ENCODE data around the gene EAF1. TPM values are rescaled to one million over a fixed set of nuclear protein-coding genes. Genes with fewer than 3 reads are reported as not detected.
A peak's percentile ranks its signal among the peaks of the same experiment; 100 is the strongest.
"Not testable (repeated sequence)": the region's sequence is repeated elsewhere in the genome, so short reads cannot be mapped to it uniquely, and the experiment has no call there.

Gene EAF1
- total and polyA plus RNA-seq, 12 donors = 2.6 to 30.6 (median 20.3) TPM

GRCh38 chr3:15390460-15390859 lies 36.9 kb upstream of the EAF1 start:
- no peak overlapping the region for H3K4me3 ChIP-seq
- no peak overlapping the region for H3K27ac ChIP-seq
- no peak for DNase-seq
- 48 to 75% (median 59%) methylated on average over 6 of the region's 6 CpGs for WGBS, 4 donors
- H3K36me3 ChIP-seq (replicated peaks in 1 of 2) = no peaks in the 10 kb centered on the region
- no peaks in the 10 kb centered on the region for H3K27me3 ChIP-seq
- intact Hi-C loops (cut with DNase I) = no loop called here
- TF ChIP-seq POLR2A (IDR thresholded peaks at IDR 0.05) = no peak
- TF ChIP-seq, protein P1, sequence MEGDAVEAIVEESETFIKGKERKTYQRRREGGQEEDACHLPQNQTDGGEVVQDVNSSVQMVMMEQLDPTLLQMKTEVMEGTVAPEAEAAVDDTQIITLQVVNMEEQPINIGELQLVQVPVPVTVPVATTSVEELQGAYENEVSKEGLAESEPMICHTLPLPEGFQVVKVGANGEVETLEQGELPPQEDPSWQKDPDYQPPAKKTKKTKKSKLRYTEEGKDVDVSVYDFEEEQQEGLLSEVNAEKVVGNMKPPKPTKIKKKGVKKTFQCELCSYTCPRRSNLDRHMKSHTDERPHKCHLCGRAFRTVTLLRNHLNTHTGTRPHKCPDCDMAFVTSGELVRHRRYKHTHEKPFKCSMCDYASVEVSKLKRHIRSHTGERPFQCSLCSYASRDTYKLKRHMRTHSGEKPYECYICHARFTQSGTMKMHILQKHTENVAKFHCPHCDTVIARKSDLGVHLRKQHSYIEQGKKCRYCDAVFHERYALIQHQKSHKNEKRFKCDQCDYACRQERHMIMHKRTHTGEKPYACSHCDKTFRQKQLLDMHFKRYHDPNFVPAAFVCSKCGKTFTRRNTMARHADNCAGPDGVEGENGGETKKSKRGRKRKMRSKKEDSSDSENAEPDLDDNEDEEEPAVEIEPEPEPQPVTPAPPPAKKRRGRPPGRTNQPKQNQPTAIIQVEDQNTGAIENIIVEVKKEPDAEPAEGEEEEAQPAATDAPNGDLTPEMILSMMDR (IDR thresholded peaks at IDR 0.05) = no peak
- H3K4me1 ChIP-seq (replicated peaks in 1 of 2) = peaks cover 19 to 24% of the 10 kb centered on the region in 2 donors
- peaks cover 0 to 4% (median 0%) of the 10 kb centered on the region in 3 donors for H3K9me3 ChIP-seq (replicated peaks in 1 of 3)

- Histone ChIP-seq H3K4me1 (replicated peaks in 1 of 2) (peaks cover 17 to 22% of the 10 kb centered on the region in 2 donors), H3K36me3 (replicated peaks in 1 of 2) (no peaks in the 10 kb centered on the region), H3K4me3 (no peak overlapping the region), H3K27ac (no peak overlapping the region), H3K27me3 (no peaks in the 10 kb centered on the region), H3K9me3 (replicated peaks in 1 of 3) (peaks cover 0 to 4% (median 0%) of the 10 kb centered on the region in 3 donors)
- WGBS, 4 donors = 74 to 84% (median 78%) methylated on average over 5 of the region's 5 CpGs
- TF ChIP-seq, protein P1 (IDR thresholded peaks at IDR 0.05) = no peak
- no peak for TF ChIP-seq POLR2A (IDR thresholded peaks at IDR 0.05)
- no peak for DNase-seq
- intact Hi-C loops (cut with DNase I) = no loop called here
These were observed 36.4 kb upstream of the EAF1 start for GRCh38 chr3:15391007-15391406.

DNA sequence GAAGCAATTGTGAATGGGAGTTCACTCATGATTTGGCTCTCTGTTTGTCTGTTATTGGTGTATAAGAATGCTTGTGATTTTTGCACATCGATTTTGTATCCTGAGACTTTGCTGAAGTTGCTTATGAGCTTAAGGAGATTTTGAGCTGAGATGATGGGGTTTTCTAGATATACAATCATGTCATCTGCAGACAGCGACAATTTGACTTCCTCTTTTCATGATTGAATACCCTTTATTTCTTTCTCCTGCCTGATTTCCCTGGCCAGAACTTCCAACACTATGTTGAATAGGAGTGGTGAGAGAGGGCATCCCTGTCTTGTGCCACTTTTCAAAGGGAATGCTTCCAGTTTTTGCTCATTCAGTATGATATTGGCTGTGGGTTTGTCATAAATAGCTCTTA lies 34.1 kb upstream of the EAF1 start:
- H3K36me3 ChIP-seq (replicated peaks in 1 of 2); H3K27me3 ChIP-seq; H3K4me1 ChIP-seq (replicated peaks in 1 of 2); H3K9me3 ChIP-seq (replicated peaks in 1 of 3); H3K27ac ChIP-seq; intact Hi-C loops (cut with DNase I); H3K4me3 ChIP-seq; DNase-seq: not testable (repeated sequence)
- 77 to 91% (median 89%) methylated on average over 2 of the region's 2 CpGs for WGBS, 4 donors

DNA sequence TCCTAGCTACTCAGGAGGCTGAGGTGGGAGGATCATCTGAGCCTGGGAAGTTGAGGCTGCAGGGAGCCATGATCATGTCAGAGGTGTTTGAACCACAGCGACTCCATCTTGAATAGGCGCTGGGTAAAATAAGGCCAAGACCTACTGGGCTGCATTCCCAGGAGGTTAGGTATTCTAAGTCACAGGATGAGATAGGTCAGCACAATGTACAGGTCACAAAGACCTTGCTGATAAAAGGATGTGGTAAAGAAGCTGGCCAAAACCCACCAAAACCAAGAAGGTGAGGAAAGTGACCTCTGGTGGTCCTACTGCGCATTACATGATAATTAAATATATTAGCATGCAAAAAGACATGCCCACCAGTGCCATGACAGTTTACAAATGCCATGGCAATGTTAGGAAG lies 28.7 kb upstream of the EAF1 start:
- 66 to 94% (median 85%) methylated on average over 3 of the region's 3 CpGs for WGBS, 4 donors
- H3K27ac ChIP-seq; intact Hi-C loops (cut with DNase I); H3K4me3 ChIP-seq; H3K4me1 ChIP-seq (replicated peaks in 1 of 2); H3K27me3 ChIP-seq; H3K36me3 ChIP-seq (replicated peaks in 1 of 2); DNase-seq; H3K9me3 ChIP-seq (replicated peaks in 1 of 3): not testable (repeated sequence)
- TF ChIP-seq, protein P1 (IDR thresholded peaks at IDR 0.05) = peak in 4 of 6 experiments; percentile 22 to 61 (median 38)

GRCh38 chr3:15399970-15400369 lies 27.4 kb upstream of the EAF1 start:
- H3K36me3 ChIP-seq (replicated peaks in 1 of 2) = no peaks in the 10 kb centered on the region
- no peak for DNase-seq
- H3K4me3 ChIP-seq = no peak overlapping the region
- TF ChIP-seq, protein P1 (IDR thresholded peaks at IDR 0.05) = no peak
- no peak for TF ChIP-seq POLR2A (IDR thresholded peaks at IDR 0.05)
- H3K27ac ChIP-seq = no peak overlapping the region
- H3K9me3 ChIP-seq (replicated peaks in 1 of 3) = no peaks in the 10 kb centered on the region
- no peaks in the 10 kb centered on the region for H3K27me3 ChIP-seq
- WGBS, 4 donors = 86 to 92% (median 89%) methylated on average over 5 of the region's 5 CpGs
- H3K4me1 ChIP-seq (replicated peaks in 1 of 2) = peaks cover 0 to 3% of the 10 kb centered on the region in 2 donors
- intact Hi-C loops (cut with DNase I) = loop anchor here (5.0 to 10.0 kb wide), 5 partner anchors 133 to 295 kb away; partner anchors contain the start of gene CAPN7 (in 1 of the 2)

Measured in adrenal gland (tissue), 12 donors.